K562 (cell line): ENCODE measurements around the gene DCAF17. TPM values are rescaled to one million over a fixed set of nuclear protein-coding genes. Genes with fewer than 3 reads are reported as not detected.

Experiments
- E2F4 ChIP-seq: sonication (generic); formaldehyde crosslinking; IDR thresholded peaks from 2 replicates; pipeline ENCODE4 v1.8.0; 2022; ENCODE audit warnings: mild to moderate bottlenecking, low read depth, missing genetic modification reagents
- GTF2E2 ChIP-seq: fragments of 200-800 bp; sonication (Bioruptor generic); IDR thresholded peaks from 2 replicates; pipeline ENCODE4 v1.6.1; 2016; ENCODE audit warnings: missing genetic modification characterization, missing compliant biosample characterization
- LARP7 ChIP-seq: fragments of 450-650 bp; IDR thresholded peaks from 2 replicates; pipeline ENCODE4 v1.6.1; 2016
- NFIC ChIP-seq: fragments of 450-650 bp; IDR thresholded peaks from 2 replicates; pipeline ENCODE4 v1.6.1; 2017; ENCODE audit warnings: mild to moderate bottlenecking, inconsistent platforms
- PRPF4 ChIP-seq: fragments of 200-400 bp; formaldehyde crosslinking; IDR thresholded peaks from one replicate; pipeline ENCODE4 v1.6.1; 2017; ENCODE audit warnings: low read length, low read depth, mild to moderate bottlenecking; ENCODE audit not compliant: insufficient read depth, poor library complexity, severe bottlenecking
- ZNF253 ChIP-seq: fragments of 250-450 bp; sonication (Bioruptor Pico); conservative IDR thresholded peaks from 2 replicates; pipeline ENCODE4 v1.6.1; 2021; ENCODE audit warnings: mild to moderate bottlenecking
- ZNF592 ChIP-seq: fragments of 450-650 bp; IDR thresholded peaks from 2 replicates; pipeline ENCODE4 v1.6.1; 2017; ENCODE audit warnings: antibody characterized with exemption, mild to moderate bottlenecking
- polyA plus RNA-seq, 8 experiments: library from polyadenylated mRNA; depleted of rRNA in 4 of 8; stranded (reverse) in 5 of 8; unstranded in 3 of 8; fragments of >200 nt; fragmentation: Nextera tagmentation in 2 of 8; fragmentation: Illumina TruSeq in 1 of 8; extraction: Ambion mirVana in 2 of 8; extraction: Trizol in 1 of 8; gene quantifications; 2 replicates each; pipeline versions ENCODE4 v1.2.1 to v1.2.3, GENCODE V29; 2011 to 2014; ENCODE audit warnings: inconsistent platforms in 1 of 8, missing spikeins in 1 of 8
- total RNA-seq, 7 experiments: library from RNA; depleted of rRNA in 6 of 7; stranded (reverse); fragments of >200 nt in 6 of 7; fragmentation: Illumina TruSeq in 2 of 7; extraction: Trizol in 2 of 7; gene quantifications; 2 replicates each; pipeline versions ENCODE4 v1.2.1 to v1.2.3, GENCODE V29; 2011 to 2021; ENCODE audit warnings: low replicate concordance in 1 of 7
- TF ChIP-seq, protein P1 (sequence below): fragments of 250-450 bp; sonication (Bioruptor Pico); IDR thresholded peaks from 2 replicates; pipeline ENCODE4 v1.8.0; 2021; ENCODE audit warnings: moderate library complexity, mild to moderate bottlenecking, inconsistent platforms
- TF ChIP-seq, protein P2 (sequence below): sonication (generic); formaldehyde crosslinking; IDR thresholded peaks from 2 replicates; pipeline ENCODE4 v1.8.0; 2022; ENCODE audit warnings: missing genetic modification reagents, mild to moderate bottlenecking, moderate library complexity, borderline replicate concordance
- TF ChIP-seq, protein P3 (sequence below): IDR thresholded peaks from 2 replicates; pipeline ENCODE4 v1.6.1; 2011; ENCODE audit warnings: borderline replicate concordance, low read depth, mild to moderate bottlenecking, moderate library complexity, low read length; ENCODE audit not compliant: insufficient read depth, poor library complexity, severe bottlenecking
- TF ChIP-seq, protein P4 (sequence below), 2 experiments: IDR thresholded peaks; 2 replicates each; pipeline ENCODE4 v1.6.1; 2011; ENCODE audit warnings: borderline replicate concordance in 1 of 2, control low read depth in 1 of 2, low read depth in 1 of 2, low read length in 1 of 2, mild to moderate bottlenecking in 1 of 2, mixed read lengths in 1 of 2, moderate library complexity in 1 of 2; ENCODE audit not compliant: insufficient read depth in 1 of 2, insufficient read length in 1 of 2, poor library complexity in 1 of 2, severe bottlenecking in 1 of 2; ENCODE audit errors: extremely low read depth in 1 of 2

The DCAF17 gene
- total and polyA plus RNA-seq, 9 of the 15 experiments (the other 6 are each of a cell fraction or from before 2014, with no cell fraction given): 10.0 to 38.5 (median 27.1) TPM

- TF ChIP-seq, protein P1, sequence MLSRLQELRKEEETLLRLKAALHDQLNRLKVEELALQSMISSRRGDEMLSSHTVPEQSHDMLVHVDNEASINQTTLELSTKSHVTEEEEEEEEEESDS: no peak
- TF ChIP-seq, protein P2, sequence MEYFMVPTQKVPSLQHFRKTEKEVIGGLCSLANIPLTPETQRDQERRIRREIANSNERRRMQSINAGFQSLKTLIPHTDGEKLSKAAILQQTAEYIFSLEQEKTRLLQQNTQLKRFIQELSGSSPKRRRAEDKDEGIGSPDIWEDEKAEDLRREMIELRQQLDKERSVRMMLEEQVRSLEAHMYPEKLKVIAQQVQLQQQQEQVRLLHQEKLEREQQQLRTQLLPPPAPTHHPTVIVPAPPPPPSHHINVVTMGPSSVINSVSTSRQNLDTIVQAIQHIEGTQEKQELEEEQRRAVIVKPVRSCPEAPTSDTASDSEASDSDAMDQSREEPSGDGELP (CRISPR knock-in tag): peak; percentile 93
- TF ChIP-seq E2F4 (CRISPR knock-in tag): 0 out of 2 replicates have a peak, but pooled peaks have one; percentile 62
- peak; percentile 49 for TF ChIP-seq PRPF4
- peak; percentile 56; the same call in 1 of the 2 replicates for TF ChIP-seq LARP7
- TF ChIP-seq GTF2E2: peak; percentile 97
- TF ChIP-seq, protein P3, sequence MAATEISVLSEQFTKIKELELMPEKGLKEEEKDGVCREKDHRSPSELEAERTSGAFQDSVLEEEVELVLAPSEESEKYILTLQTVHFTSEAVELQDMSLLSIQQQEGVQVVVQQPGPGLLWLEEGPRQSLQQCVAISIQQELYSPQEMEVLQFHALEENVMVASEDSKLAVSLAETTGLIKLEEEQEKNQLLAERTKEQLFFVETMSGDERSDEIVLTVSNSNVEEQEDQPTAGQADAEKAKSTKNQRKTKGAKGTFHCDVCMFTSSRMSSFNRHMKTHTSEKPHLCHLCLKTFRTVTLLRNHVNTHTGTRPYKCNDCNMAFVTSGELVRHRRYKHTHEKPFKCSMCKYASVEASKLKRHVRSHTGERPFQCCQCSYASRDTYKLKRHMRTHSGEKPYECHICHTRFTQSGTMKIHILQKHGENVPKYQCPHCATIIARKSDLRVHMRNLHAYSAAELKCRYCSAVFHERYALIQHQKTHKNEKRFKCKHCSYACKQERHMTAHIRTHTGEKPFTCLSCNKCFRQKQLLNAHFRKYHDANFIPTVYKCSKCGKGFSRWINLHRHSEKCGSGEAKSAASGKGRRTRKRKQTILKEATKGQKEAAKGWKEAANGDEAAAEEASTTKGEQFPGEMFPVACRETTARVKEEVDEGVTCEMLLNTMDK: peak; percentile 91
- TF ChIP-seq, protein P4, sequence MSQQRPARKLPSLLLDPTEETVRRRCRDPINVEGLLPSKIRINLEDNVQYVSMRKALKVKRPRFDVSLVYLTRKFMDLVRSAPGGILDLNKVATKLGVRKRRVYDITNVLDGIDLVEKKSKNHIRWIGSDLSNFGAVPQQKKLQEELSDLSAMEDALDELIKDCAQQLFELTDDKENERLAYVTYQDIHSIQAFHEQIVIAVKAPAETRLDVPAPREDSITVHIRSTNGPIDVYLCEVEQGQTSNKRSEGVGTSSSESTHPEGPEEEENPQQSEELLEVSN (IDR thresholded peaks at IDR 0.05; ENCODE audit: borderline replicate concordance in 1 of 2, extremely low read depth in 1 of 2, insufficient read depth in 1 of 2, insufficient read length in 1 of 2, low read depth in 1 of 2, low read length in 1 of 2, poor library complexity in 1 of 2, severe bottlenecking in 1 of 2): peak; percentile 72 to 76
- TF ChIP-seq ZNF592: 0 out of 2 replicates have a peak, but pooled peaks have one; percentile 33
- no peak for TF ChIP-seq ZNF253 (CRISPR knock-in tag)
- TF ChIP-seq NFIC: 0 out of 2 replicates have a peak, but pooled peaks have one; percentile 8
Observed at GRCh38 chr2:171434013-171434989, at the start of gene DCAF17 (continued).
